GM18951 (cell line): ENCODE results near the gene ZFP92.

Experiments used
- POLR2A ChIP-seq: IDR thresholded peaks from 4 replicates; pipeline ENCODE4 v1.6.1; 2011; ENCODE audit warnings: mild to moderate bottlenecking; ENCODE audit not compliant: insufficient read length, insufficient read depth; ENCODE audit errors: extremely low read depth
- in situ Hi-C: fragments of 300-500 bp; cut with MboI; formaldehyde crosslinking; loops from one replicate; pipeline ENCODE4 v1.12.0; 2022; ENCODE audit warnings: low sequenced_read_pairs, mixed read lengths, inconsistent platforms; ENCODE audit not compliant: unreplicated experiment

The ZFP92 gene

GRCh38 chrX:153443476-153444332, 32.4 kb downstream of the ZFP92 start:
- in situ Hi-C loops = no loop called here
- TF ChIP-seq POLR2A = no peak

- no peak for TF ChIP-seq POLR2A
- in situ Hi-C loops = no loop called here
These were observed 33.2 kb downstream of the ZFP92 start for GRCh38 chrX:153444333-153445011.

GRCh38 chrX:153445106-153445855, 34.0 kb downstream of the ZFP92 start:
- in situ Hi-C loops = no loop called here
- no peak for TF ChIP-seq POLR2A

- in situ Hi-C loops = no loop called here
- no peak for TF ChIP-seq POLR2A
These were observed 34.8 kb downstream of the ZFP92 start, which contains the start of gene TREX2 for GRCh38 chrX:153445856-153446635. Gene TREX2, minus strand, starts transcription at chrX:153446056. Its CDS starts 626 bp downstream, at chrX:153445430.

- in situ Hi-C loops = no loop called here
- TF ChIP-seq POLR2A = no peak
These were observed 35.3 kb downstream of the ZFP92 start for GRCh38 chrX:153446636-153446936.

GRCh38 chrX:153446950-153447580, 35.8 kb downstream of the ZFP92 start:
- no peak for TF ChIP-seq POLR2A
- in situ Hi-C loops = no loop called here

GRCh38 chrX:153447581-153447960, 36.3 kb downstream of the ZFP92 start:
- in situ Hi-C loops = no loop called here
- TF ChIP-seq POLR2A = no peak

GRCh38 chrX:153448556-153449367, 37.5 kb downstream of the ZFP92 start:
- no peak for TF ChIP-seq POLR2A
- in situ Hi-C loops = no loop called here

- no peak for TF ChIP-seq POLR2A
- in situ Hi-C loops = no loop called here
These were observed 38.3 kb downstream of the ZFP92 start for GRCh38 chrX:153449368-153450113.

GRCh38 chrX:153450114-153450948, 39.1 kb downstream of the ZFP92 start:
- TF ChIP-seq POLR2A = no peak
- in situ Hi-C loops = no loop called here
